ENCODE data around the gene CBX8.
A peak's percentile ranks its signal among the peaks of the same experiment; 100 is the strongest.
"Not testable (repeated sequence)": the region's sequence is repeated elsewhere in the genome, so short reads cannot be mapped to it uniquely, and the experiment has no call there.

The CBX8 gene

DNA sequence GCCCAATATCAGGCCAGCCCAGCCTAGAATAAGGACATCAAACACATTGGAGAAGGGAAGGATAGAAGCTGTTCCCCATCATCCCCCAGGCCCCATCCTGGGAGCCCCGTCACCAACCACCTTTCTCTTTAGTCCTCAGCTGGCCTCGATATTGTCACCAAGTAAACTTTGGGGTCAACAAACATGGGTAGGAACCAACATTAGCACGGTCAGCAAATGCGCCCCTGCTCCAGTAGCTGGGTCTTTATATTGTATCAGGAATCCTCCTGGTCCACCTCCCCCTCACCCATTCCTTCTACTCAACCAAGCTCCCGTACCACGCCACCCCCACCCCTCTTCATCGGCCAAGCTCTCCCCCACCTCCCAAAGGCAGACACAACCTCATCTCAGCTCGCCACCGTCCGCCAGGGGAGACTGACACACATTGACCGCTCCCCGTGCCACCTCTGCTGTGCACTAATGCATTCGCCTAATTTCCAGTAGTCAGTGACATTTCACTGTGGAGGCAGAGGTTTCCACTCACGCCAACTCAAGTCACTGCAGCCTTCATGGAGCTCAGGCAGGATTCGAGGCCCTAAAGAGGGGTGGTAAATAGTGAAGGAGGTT lies 39.6 kb downstream of the CBX8 start:
- Histone ChIP-seq H3K27me3 (ENCODE audit: control insufficient read depth, insufficient read depth, low read length) (peaks cover 46% of the 10 kb centered on the region), H3K9me3 (replicated peaks; ENCODE audit: low read length) (no peaks in the 10 kb centered on the region), H3K4me2 (ENCODE audit: low read length) (no peak overlapping the region), H3K4me3 (ENCODE audit: low read length) (no peak overlapping the region), H3K9ac (ENCODE audit: low read depth, low read length) (no peak overlapping the region), H3K4me1 (ENCODE audit: control insufficient read depth, insufficient read depth, low read length) (no peaks in the 10 kb centered on the region), H3K36me3 (ENCODE audit: insufficient read depth, low read length) (no peaks in the 10 kb centered on the region)

DNA sequence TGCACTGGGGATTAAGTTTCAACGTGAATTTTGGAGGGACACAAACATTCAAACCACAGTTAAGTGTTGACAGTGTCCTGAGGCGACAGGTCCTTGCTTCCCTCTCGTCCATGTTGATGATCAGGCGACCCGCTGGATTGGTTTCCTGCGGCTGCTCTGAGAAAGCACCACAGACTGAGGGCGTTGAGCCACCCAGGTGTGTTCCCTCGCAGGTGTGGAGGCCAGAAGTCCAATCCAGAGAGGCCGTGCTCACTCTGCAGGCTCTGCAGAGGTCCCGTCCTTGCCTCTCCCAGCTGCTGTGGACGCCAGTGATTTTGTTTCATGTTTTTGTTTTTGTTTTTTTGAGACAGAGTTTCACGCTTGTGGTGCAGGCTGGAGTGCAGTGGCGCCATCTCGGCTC lies 41.3 kb downstream of the CBX8 start:
- Histone ChIP-seq H3K9ac (ENCODE audit: low read depth, low read length) (no peak overlapping the region), H3K4me3 (ENCODE audit: low read length) (no peak overlapping the region), H3K9me3 (replicated peaks; ENCODE audit: low read length) (no peaks in the 10 kb centered on the region), H3K36me3 (ENCODE audit: insufficient read depth, low read length) (no peaks in the 10 kb centered on the region), H3K4me2 (ENCODE audit: low read length) (no peak overlapping the region), H3K27me3 (ENCODE audit: control insufficient read depth, insufficient read depth, low read length) (peaks cover 50% of the 10 kb centered on the region), H3K4me1 (ENCODE audit: control insufficient read depth, insufficient read depth, low read length) (no peaks in the 10 kb centered on the region)

DNA sequence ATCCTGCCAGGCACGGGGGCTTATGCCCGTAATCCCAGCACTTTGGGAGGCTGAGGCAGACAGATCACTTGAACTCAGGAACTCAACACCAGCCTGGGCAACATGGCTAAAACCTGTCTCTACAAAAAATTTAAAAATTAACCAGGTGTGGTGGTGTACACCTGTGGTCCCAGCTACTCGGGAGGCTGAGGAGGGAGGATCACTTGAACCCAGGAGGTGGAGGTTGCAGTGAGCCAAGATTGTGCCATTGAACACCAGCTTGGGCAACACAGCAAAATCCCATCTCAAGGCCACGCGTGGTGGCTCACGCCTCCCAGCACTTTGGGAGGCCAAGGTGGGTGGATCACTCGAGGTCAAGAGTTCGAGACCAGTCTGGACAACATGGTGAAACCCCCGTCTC lies 42.0 kb downstream of the CBX8 start:
- H3K9ac ChIP-seq (ENCODE audit: low read depth, low read length); H3K9me3 ChIP-seq (replicated peaks; ENCODE audit: low read length); H3K36me3 ChIP-seq (ENCODE audit: insufficient read depth, low read length); H3K4me1 ChIP-seq (ENCODE audit: control insufficient read depth, insufficient read depth, low read length); H3K4me2 ChIP-seq (ENCODE audit: low read length); H3K4me3 ChIP-seq (ENCODE audit: low read length): not testable (repeated sequence)
- H3K27me3 ChIP-seq (ENCODE audit: control insufficient read depth, insufficient read depth, low read length) = peaks cover 47% of the 10 kb centered on the region

DNA sequence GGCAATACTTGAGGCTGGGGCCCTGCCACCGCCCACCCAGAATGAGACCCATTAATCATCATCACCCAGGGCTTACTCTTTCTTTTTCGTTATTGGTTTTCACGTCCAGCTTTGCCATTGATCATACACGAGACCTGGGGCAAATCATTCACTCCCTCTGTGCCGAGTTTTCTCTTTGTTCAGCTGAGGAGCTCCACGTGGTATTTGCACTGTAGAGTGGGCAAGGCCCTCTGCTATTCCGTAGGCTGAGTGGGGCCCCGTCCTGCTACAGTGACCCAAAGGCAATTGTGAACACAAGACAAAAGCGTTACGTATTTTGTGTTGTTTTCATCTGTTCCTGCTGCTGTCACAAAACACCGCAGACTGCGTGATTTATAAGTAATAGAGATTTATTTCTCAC lies 42.5 kb downstream of the CBX8 start:
- H3K27me3 ChIP-seq (ENCODE audit: control insufficient read depth, insufficient read depth, low read length) = peaks cover 50% of the 10 kb centered on the region
- H3K4me3 ChIP-seq (ENCODE audit: low read length) = no peak overlapping the region

GRCh38 chr17:79752175-79752574 lies 44.7 kb downstream of the CBX8 start:
- Histone ChIP-seq H3K36me3 (ENCODE audit: insufficient read depth, low read length) (no peaks in the 10 kb centered on the region), H3K9ac (ENCODE audit: low read depth, low read length) (no peak overlapping the region), H3K27me3 (ENCODE audit: control insufficient read depth, insufficient read depth, low read length) (peaks cover 57% of the 10 kb centered on the region), H3K9me3 (replicated peaks; ENCODE audit: low read length) (no peaks in the 10 kb centered on the region), H3K4me2 (ENCODE audit: low read length) (no peak overlapping the region), H3K4me1 (ENCODE audit: control insufficient read depth, insufficient read depth, low read length) (peaks cover 5% of the 10 kb centered on the region), H3K4me3 (ENCODE audit: low read length) (no peak overlapping the region)

More for the DNA sequence above, 42.5 kb downstream of the CBX8 start:
- Histone ChIP-seq H3K9ac (ENCODE audit: low read depth, low read length) (no peak overlapping the region), H3K4me1 (ENCODE audit: control insufficient read depth, insufficient read depth, low read length) (peaks cover 5% of the 10 kb centered on the region), H3K4me2 (ENCODE audit: low read length) (no peak overlapping the region), H3K9me3 (replicated peaks; ENCODE audit: low read length) (no peaks in the 10 kb centered on the region), H3K36me3 (ENCODE audit: insufficient read depth, low read length) (no peaks in the 10 kb centered on the region)

DNA sequence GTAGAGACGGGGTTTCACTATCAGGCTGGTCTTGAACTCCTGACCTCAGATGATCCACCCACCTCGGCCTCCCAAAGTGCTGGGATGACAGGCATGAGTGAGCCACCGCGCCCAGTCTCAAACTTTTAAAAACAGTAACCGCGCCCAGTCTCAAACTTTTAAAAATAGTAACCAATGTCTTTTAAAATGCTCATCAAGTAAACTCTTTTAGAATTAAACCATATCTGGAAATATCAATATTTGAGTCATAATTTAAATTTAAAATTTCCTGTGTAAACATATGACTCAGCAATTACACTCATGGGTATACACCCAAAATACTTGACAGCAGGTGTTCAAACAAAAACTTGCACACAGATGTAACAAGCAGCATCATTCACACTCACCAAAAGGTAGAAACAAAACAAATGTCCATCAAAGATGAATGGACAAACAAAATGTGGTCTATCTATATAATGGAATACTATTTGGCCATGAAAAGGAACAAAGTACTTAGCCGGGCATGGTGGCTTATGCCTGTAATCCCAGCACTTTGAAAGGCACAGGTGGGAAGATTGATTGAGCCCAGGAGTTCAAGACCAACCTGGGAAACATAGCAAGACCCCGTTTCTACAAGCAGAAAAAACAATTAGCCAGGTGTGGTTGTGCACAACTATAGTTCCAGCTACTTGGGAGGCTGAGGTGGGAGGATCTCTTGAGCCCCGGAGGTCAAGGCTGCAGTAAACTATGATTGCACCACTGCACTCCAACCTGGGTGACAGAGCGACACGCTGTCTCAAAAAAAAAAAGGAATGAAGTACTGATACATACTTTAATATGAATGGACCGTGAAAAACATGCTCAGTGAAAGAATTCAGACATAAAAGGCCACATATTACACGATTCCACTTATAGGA lies 46.0 kb downstream of the CBX8 start:
- no peak overlapping the region for H3K4me2 ChIP-seq (ENCODE audit: low read length)
- H3K9me3 ChIP-seq (replicated peaks; ENCODE audit: low read length) = no peaks in the 10 kb centered on the region
- peaks cover 61% of the 10 kb centered on the region for H3K27me3 ChIP-seq (ENCODE audit: control insufficient read depth, insufficient read depth, low read length)
- H3K36me3 ChIP-seq (ENCODE audit: insufficient read depth, low read length) = no peaks in the 10 kb centered on the region
- no peak overlapping the region for H3K4me3 ChIP-seq (ENCODE audit: low read length)
- H3K4me1 ChIP-seq (ENCODE audit: control insufficient read depth, insufficient read depth, low read length) = peaks cover 5% of the 10 kb centered on the region
- no peak overlapping the region for H3K9ac ChIP-seq (ENCODE audit: low read depth, low read length)

DNA sequence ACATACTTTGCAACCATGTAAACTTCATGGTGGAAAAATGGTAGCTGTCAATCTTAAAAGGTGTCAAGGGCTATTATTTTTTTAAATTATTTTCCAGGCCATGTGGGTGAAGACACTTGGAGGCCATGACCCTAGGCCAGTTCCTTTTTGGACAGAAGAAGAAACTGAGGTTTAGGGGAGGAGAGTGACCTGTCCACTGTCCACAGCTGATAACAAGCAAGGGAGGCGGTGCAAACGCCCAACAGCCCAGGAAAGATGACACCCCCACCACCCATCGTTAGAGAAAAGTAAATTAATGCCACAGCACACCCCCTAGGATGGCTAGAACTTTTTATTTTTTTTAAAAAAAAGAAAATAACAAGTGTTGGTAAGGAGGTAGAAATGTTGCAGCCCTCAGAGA lies 46.9 kb downstream of the CBX8 start:
- H3K4me2 ChIP-seq (ENCODE audit: low read length) = peak overlapping the region; percentile 39
- H3K9me3 ChIP-seq (replicated peaks; ENCODE audit: low read length) = no peaks in the 10 kb centered on the region
- peaks cover 5% of the 10 kb centered on the region for H3K4me1 ChIP-seq (ENCODE audit: control insufficient read depth, insufficient read depth, low read length)
- peaks cover 66% of the 10 kb centered on the region for H3K27me3 ChIP-seq (ENCODE audit: control insufficient read depth, insufficient read depth, low read length)
- no peak overlapping the region for H3K4me3 ChIP-seq (ENCODE audit: low read length)
- no peaks in the 10 kb centered on the region for H3K36me3 ChIP-seq (ENCODE audit: insufficient read depth, low read length)
- no peak overlapping the region for H3K9ac ChIP-seq (ENCODE audit: low read depth, low read length)

DNA sequence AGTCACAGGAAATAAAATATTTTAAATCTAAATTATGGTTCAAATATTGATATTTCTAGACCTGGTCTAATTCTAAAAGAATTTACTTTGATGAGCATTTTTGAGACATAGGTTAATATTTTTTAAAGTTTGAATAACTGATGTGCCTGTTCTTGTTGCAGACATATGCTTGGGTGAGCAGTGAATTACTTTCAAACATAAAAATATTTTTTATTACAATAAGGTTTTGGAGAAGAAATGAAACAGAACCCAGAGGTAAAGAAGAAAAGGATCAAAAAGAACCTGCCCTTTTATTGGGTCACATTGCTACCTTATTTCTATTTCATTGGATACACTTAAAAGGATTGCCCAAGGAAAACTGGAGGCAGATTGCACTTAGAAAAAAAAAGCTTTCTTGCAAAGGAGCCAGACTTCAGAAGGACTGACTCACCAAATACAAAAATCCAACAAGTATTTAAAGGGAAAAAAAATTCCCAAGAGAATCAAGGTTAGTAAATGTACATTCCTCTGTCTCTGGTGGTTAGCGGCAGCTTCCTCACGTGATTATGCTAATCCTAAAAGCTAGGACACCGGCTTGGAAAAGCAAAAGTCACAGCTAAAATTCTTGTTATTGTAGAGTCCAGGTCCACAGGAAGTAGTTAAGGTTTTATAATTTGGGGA lies 47.6 kb downstream of the CBX8 start:
- peaks cover 5% of the 10 kb centered on the region for H3K4me1 ChIP-seq (ENCODE audit: control insufficient read depth, insufficient read depth, low read length)
- H3K27me3 ChIP-seq (ENCODE audit: control insufficient read depth, insufficient read depth, low read length) = peaks cover 61% of the 10 kb centered on the region
- no peak overlapping the region for H3K4me3 ChIP-seq (ENCODE audit: low read length)
- H3K9me3 ChIP-seq (replicated peaks; ENCODE audit: low read length) = no peaks in the 10 kb centered on the region
- no peak overlapping the region for H3K9ac ChIP-seq (ENCODE audit: low read depth, low read length)
- no peaks in the 10 kb centered on the region for H3K36me3 ChIP-seq (ENCODE audit: insufficient read depth, low read length)
- H3K4me2 ChIP-seq (ENCODE audit: low read length) = peak overlapping the region; percentile 39

GRCh38 chr17:79748295-79749099 lies 48.4 kb downstream of the CBX8 start:
- Histone ChIP-seq H3K4me2 (ENCODE audit: low read length) (no peak overlapping the region), H3K4me1 (ENCODE audit: control insufficient read depth, insufficient read depth, low read length) (peaks cover 5% of the 10 kb centered on the region), H3K9ac (ENCODE audit: low read depth, low read length) (no peak overlapping the region), H3K4me3 (ENCODE audit: low read length) (no peak overlapping the region), H3K9me3 (replicated peaks; ENCODE audit: low read length) (no peaks in the 10 kb centered on the region), H3K36me3 (ENCODE audit: insufficient read depth, low read length) (no peaks in the 10 kb centered on the region), H3K27me3 (ENCODE audit: control insufficient read depth, insufficient read depth, low read length) (peaks cover 62% of the 10 kb centered on the region)

- Histone ChIP-seq H3K4me3 (ENCODE audit: low read length) (no peak overlapping the region), H3K9ac (ENCODE audit: low read depth, low read length) (no peak overlapping the region), H3K9me3 (replicated peaks; ENCODE audit: low read length) (no peaks in the 10 kb centered on the region), H3K36me3 (ENCODE audit: insufficient read depth, low read length) (no peaks in the 10 kb centered on the region), H3K4me2 (ENCODE audit: low read length) (no peak overlapping the region), H3K4me1 (ENCODE audit: control insufficient read depth, insufficient read depth, low read length) (peaks cover 5% of the 10 kb centered on the region), H3K27me3 (ENCODE audit: control insufficient read depth, insufficient read depth, low read length) (peaks cover 66% of the 10 kb centered on the region)
Observed at GRCh38 chr17:79747508-79748294, 49.2 kb downstream of the CBX8 start.

All from skeletal muscle satellite cell (primary cell).